ENCODE measurements around the gene KCTD1.
"Not testable (repeated sequence)": the region's sequence is repeated elsewhere in the genome, so short reads cannot be mapped to it uniquely, and the experiment has no call there.

Gene KCTD1

DNA sequence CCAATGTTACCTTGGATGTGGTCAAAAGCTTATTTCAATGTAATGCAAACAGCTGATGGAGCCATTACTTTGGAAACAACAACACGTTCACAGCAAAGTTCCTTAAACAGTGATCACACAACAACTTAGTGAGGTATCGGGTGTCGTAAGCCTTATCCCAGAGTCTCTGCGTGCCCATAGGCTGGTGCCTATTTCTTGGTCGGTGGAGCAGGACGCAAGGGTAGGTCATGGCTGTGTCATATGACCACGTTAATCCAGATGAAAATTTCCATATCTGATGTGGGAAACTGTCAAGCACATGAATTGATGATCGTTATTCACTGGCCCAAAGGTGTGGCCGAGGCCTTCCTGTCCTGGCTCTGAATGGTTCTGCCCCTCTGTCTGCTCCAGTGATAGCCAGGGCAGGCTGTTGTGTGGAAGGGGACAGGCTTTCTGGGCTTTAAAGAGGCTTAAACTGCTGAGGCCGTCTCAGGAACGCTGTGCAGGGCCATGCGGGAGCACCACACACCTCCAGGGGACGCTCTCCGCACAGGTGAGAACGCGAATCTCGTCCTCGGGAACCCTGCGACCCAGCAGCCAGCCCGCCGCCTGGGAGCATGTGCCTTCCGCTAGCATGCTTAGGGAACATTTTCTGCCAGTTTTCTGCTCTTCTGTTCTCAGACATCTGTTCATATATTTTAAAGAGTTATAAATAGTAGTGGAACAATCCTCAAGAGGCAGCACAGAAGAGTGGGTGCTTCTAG lies 90.6 kb downstream of the KCTD1 start:
- no peak for DNase-seq (ENCODE audit: low spot score)

DNA sequence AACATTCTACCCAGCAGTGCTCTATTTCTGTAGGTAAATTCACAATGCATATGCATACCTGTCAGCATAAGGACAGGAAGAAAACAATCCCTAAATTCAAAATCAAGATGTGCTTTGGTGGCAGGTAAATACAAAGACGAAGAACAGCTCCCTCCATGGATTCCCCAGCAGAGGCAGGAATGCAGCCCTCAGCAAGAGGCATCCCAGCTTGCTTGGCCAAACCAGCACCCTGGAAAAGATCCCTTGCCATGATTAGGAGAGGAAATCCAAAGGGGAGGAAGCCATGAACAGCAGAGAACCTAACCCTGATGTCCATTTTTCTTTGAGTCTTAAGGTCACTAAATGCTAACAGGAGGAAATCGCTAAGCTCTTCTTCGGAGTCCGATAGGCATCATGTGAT lies 91.2 kb downstream of the KCTD1 start:
- no peak for DNase-seq (ENCODE audit: low spot score)

DNA sequence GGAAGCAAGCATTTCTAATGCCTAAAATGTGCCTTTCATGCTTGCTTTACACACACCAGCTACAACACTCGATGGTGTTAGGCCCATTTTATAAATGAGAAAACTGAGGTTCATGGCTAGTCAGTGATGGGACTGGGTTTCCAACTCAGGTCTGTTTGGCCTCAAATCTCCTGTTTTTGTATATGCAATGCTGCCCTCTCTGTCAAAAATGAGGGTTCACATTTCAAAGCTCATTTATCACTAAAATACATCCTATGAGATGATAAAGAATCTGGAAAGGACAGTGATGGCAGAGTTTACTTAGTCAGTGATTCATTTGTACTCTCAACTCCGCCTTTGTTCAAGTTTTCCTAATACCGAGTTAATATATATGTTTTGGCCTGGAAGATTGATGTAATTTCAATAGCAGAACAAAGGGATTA lies 92.3 kb downstream of the KCTD1 start:
- no peak for DNase-seq (ENCODE audit: low spot score)

DNA sequence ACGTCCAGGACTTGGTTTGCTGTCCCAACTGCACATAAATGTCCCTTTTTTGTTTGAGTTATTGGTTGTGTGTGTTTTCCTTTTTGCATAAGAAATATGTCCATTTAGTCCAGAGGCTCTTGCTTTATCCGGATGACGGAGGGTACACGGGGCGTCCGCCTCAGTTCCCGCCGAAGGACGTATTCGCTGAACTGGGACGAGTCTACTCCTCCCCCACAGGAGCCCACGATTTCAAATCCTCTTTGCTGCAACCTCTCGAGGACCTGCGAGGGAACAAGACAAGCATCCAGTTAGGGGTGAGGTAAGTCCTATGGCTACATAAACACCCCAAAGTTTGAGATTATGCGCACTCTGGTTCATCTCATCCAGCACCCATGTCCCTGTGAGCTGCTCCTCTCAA lies 92.7 kb downstream of the KCTD1 start:
- no peak for DNase-seq (ENCODE audit: low spot score)

DNA sequence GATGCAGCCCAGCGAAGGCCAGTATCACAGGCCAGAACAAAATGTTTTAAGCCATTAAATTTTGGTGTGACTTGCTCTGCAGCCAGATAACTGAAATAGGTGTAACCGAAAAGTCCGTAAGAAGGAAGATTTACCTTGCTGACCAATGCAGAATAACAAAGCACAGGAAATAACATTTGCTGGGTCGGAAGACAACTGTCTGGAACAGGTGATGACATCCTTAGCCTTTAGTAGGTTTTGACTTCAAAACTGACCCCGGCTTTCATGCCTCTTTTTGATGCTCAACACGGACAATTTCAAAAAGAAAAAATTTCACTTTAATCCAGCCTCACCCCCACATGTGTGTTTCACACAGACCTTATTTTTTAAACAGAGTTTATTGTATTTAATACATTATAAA lies 93.7 kb downstream of the KCTD1 start:
- no peak for DNase-seq (ENCODE audit: low spot score)

DNA sequence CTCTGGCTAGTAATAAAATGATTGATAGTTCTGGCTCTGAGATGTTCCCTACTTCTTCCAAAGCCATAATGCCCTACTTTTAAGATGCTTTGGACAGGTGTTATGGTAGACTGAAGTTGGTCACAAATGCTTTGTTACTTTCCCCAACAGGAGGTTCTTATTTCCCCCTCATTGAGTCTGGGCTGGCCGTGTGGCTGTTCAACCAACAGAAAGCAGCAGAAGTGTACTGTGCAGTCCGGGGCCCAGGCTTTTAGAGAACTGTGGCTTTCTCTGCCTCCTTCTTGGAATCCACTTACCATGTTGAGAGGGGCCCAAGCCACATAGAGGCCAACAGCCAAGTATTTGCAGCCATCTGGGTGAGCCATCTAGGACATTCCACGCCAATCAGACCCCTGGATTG lies 94.2 kb downstream of the KCTD1 start:
- DNase-seq (ENCODE audit: low spot score), result no peak

DNA sequence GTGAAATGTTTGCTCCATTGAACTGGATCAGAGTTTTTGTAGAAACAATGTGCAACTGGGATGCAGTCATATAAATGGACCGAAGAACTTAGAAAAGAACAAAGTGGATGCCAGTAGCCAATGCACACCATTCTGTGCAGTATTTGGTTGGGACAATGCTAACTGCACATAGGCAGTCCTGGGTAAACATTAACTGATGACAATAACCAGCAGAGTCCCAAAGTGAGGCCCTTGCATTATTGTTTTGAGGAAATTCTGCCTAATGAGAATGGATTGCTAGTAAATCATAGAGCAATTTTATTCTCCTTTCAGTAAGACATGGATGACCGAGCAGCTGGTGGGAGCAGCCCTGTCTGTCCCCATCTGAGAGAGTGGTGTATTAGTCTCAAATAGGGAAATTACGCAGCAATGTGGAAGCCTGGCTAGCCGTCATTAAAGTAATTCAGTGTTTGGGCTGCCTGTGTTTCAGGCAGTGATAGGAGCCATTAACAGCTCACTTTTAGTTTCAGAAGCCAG lies 94.9 kb downstream of the KCTD1 start:
- DNase-seq (ENCODE audit: low spot score), result no peak

DNA sequence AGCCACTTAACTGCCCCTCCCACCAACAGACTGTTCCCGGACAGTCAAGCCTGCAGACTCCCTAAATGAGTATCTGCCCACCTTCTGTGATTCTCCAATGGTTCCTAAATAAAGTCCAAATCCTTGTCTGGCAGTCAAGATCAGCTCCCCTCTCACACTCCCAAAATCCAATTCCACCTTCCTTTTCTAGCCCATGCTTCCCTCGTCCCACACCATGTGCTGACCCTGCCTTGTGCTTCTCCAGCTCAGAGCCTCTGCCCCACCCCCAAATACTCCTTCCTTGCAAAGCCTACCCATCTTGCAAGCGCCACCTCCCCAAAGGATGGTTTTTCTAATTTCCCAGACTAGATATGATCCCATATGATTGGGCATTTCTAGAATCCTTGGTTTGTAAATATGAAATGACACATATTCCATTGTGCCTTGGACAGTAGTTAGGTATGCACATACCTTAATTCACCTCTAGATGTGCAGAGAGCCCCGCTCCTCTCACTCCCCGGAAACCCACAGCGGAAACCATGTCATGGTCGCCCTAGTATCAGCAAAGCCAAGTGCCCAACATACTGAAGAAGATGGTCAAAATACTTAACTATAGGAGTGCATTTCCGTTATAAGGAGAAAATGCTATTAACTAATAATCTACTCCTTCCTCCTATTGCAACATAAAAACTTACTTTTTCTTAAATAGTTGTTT lies 97.2 kb downstream of the KCTD1 start:
- DNase-seq (ENCODE audit: low spot score), result no peak

DNA sequence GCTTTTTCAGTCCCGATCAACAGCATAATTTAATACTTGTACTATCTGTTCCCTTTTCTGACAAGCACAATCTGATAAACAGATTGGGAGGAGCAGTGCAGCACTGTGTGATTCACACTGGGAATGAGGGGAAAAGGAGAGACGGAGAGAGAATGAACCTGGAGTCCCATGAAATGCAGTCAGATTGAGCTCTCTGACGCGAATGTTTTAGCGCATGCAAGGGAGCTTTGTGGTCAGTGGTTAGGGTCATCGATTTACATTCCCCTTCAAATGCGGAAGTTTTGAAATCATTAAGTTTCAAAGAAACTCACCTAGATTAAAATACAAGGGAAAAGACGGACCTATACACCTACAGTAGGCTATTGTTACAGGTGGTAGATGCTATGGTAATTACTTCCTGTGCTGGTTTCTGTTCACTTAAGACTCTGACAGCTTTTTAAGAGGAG lies 99.6 kb downstream of the KCTD1 start:
- no peak for DNase-seq (ENCODE audit: low spot score)

DNA sequence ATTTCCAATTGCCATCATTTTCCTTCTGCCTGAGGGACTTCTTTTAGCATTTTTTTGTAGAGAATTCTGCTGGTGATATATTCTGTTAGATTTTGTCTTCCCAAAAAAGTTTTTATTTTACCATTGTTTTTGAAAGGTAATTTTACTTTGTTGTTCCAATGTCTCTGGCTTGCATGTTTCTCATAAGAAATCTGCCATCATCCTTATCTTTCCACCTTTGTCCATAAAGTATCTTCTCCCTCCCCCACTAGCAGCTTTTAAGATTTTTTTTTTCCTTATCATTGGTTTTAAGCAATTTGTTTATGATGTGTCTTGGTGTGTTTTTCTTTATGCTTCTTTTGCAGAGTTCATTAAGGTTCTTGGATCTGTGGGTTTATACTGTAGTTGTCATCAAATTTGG lies 104.5 kb downstream of the KCTD1 start:
- no peak for DNase-seq (ENCODE audit: low spot score)

DNA sequence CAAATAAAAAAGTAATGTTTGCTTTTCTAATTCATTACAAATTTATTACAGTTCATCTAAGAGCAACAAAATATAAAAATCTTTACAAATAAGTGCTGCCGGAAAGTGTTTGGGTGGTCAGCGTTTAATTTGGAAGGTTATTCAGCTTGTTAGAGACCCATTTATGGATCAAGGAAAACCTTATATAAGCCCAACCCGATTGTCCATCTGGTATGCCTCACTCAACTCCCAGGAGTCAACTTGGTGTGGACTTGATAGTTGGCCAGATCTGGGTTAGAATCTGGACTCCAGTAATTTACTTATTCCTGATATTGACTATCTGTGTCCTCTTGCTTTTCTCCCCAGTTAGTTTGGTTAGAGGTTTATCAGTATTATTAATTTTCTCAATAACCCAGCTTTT lies 106.2 kb downstream of the KCTD1 start:
- DNase-seq (ENCODE audit: low spot score), result no peak

DNA sequence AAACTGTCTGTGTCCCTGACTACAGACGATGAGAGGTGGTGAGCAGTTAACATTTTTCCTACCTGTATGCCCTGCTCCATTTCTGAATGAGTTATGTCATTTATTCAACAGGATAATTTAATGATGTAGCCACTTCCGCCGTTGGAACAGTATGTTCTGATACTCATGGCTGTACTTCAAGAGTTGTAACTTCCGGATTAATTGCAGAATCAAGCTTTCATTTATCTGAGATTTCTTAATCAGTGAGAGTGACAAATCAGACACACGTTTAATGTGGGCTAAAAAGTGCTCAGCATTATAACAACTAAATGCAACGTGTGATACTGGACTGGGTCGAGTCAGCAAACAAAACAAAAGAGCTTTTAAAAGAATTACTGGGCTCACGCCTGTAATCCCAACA lies 107.7 kb downstream of the KCTD1 start:
- no peak for DNase-seq (ENCODE audit: low spot score)

DNA sequence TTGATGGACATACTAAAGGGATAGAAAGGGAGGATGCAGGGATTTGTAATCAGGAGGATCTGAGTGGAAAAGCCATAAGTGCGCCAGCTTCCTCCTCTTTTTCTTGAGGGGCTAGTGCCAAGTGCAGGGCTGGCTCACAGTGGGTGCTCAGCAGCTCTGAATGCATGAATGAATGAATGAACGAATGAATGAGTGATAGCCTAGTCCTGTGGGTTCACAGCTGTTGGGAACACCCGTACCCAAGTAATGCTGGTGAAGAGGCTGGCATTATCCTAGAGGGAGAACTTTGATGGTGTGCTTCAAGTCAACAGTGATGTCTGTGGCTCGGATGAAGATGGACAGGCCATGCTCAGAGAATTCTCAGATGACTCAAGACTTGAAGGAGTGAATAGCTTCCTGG lies 108.8 kb downstream of the KCTD1 start:
- DNase-seq (ENCODE audit: low spot score), result no peak

DNA sequence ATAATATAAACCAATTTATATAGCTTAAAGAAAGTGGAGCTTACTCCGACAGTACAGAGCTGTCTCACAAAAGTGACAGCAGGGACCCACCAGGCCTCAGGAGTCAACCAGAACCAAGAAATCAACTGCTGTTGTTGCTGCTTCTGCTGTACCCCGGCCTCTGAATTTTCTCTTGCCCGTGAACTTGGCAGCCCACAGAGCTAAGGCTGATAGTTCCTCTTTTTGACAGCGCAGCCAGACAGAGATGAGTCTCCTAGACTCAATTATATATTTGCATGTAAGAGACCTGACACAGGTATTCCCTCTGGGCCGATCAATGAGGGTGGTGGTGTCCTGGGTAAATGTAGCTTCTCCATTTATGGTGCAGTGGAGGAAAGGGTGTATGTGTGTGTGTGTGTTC lies 109.4 kb downstream of the KCTD1 start:
- no peak for DNase-seq (ENCODE audit: low spot score)

DNA sequence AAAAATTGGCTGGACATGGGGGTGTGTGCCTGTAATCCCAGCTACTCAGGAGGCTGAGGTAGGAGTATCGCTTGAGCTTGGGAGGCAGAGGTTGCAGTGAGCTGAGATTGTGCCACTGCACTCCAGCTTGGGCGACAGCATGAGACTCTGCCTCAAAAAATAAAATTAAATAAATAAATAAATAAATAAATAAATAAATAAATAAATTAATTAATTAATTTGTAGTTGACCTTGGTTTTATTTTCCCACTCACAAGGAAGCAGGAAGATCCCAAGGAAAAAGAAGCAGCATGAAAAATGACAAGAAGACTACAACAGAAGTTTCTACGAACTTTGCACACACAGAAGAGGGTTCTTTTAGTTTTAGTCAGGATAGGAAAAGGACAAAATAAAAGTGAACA lies 110.7 kb downstream of the KCTD1 start:
- not testable (repeated sequence) for DNase-seq (ENCODE audit: low spot score)

DNA sequence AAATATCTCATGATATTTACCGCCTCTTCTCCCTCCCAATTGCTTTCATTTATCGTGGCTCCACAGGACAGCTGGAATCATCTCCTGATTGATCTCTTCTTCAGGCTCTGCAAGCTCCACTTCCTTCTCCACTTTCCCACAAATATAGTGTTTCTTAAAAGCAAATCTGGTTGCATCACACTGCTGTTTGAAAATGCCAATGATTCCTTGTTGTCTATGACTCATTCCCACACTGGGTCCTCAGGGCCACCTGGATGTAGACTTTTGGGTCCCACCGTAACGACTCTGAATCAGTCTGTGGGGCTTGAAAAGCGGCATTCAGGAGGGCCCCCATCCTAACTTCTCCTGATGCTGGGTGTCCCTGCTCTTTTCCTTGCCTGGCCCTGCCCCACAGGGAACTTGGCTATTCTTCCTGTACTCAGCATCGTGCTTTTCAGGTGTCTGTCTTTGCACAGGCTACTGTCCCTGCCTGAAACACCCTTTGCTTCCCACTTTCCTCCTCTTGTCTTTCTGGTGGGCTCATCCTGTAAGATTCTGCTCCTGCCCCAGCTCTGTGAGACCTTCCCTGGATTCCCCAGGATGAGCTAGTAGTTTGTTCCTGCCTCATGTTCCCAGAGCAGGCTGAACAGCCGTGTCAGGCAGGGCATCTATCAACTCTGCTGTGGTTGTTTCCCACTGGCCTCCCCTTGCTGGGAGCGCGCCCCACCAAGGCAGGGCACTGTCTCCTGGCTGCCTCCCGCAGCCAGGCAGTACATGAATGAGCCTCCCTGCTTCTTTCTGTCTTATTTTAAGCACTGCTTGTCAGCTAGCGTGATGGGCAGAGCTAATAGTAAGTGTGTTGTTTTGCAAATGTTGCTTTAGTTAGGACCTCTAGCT lies 111.9 kb downstream of the KCTD1 start:
- no peak for DNase-seq (ENCODE audit: low spot score)

DNA sequence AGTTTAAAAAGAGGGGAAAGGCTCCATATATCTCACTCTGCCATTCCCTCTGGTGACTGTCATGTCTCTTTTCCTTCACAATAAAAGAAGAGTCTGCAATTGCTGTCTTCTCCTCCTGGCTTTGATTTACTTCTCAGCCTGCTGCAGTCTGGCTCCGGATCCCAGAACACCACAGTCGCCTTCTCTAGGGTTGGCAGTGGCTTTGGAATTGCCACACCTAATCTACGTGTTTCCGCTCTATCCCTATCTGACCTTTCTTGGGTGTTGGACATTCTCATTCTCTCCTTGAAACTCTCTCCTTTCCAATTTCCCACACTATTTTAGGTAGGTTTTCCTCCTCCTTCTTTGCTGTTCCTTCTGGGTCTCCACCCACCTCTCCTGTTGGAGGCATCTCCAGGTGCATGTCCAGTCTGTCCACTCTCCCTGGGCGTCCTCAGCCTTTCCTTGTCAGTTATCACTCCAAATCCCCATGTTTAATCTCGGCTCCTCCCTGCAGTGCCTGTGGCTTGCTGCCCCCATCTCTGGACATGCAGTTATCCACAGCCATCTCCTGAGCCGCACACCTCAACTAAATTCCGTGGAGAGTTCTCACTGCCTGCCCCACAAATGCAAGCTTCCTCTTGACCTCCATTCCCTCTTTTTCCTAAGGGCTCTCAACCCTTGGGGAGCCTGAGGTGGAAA lies 112.8 kb downstream of the KCTD1 start:
- DNase-seq (ENCODE audit: low spot score), result no peak

DNA sequence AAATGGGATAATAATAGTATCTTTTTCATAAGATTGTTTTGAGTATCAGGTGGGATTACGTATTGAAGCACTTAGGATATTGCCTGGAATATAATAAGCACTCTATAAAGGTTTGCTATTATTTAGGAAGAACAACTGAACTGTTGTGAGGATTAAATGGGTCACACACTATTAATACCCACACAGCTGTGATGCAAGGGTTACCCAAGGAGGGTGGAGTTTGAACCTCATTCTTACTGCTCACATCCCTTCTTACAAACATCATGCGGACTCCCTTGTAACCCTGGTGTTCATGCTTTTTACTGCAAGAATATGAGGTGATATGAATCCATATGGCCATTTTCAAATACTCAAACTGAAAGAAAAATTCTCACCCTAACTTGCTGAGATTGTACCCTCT lies 113.5 kb downstream of the KCTD1 start:
- no peak for DNase-seq (ENCODE audit: low spot score)

DNA sequence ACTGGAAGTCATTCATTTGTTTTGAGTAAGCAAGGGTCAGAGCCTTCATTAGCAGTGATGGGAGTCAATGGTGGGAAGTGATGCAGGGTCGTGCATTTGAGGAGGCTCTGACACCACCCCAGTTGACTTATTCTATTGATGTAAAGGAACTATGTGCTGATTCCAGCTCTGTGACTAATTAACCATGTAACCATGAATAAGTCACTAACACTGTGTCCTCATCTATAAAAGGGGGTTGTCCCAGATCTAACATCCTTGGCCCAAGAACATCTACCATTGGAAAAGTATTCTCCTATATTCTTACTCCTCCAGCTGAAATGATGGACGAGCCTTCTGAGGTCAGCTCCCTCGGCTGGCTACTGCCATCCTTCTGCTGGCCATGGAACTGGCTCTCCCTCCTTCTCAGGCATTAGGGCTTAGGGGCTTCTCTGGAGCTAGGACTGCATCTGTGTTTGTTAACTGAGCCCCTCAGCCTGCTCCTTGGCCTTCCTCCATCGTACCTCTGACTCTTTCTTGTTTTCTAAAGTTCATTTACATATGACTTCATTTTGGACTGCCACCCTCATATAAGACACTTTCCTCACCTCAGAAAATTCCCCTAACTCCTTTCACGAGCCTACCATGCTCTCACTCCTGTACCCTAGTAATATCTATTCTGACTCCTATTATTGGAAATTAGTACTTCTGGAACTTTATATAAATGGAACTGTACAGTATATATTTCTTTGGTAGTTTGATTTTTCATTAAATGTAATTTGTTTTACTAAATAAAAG lies 115.5 kb downstream of the KCTD1 start:
- no peak for DNase-seq (ENCODE audit: low spot score)

DNA sequence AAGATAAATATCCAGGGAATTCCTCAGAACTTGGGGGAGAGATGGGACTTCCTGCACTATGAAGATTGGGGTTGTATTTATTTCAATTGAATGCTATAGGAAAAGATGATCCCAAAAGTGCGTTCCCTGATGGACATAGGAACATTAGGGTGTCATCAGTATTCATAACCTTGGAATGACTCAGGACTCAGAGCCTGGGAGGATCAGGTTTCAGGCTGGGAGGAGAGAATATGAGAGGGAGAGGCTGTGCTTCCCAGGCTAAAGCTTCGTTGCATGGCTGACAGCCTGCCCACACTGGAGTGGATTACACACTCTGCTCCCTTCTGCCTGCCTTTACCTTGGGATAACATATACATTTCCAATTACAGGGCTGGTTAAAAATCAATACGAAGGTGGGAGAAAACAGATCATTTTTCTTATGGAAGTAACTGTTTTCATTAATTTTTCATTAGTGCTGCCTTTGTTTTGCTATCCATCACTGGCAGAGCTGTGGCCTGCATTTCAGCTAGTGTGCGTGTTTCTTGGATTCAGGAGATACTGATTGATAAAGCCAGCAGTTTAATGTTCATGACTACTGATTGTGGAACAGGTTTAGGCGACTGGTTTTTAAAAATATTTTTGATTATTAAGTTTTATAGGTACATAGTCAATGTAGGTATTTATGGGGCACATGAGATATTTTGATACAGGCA lies 118.7 kb downstream of the KCTD1 start:
- no peak for DNase-seq (ENCODE audit: low spot score)

DNA sequence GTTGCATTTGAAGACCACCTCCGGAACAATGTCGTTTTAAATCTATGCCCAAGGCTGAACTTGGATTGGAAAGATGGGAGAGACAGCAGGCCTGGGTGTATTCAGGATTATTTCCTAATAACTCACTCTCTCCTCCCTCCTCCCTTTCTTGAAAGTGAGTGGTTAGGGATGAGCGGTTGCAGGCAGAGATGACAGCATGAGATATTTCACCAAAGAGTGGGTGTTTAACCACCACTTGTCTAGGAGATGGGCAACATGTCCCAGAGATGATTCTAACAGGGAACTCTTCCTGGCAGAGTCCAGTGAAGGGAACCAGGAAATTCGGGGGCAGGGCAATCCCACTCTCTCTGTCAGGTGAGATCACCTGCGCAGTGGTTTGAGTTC lies 123.2 kb downstream of the KCTD1 start:
- no peak for DNase-seq (ENCODE audit: low spot score)
